Naive thymus-derived CD4-positive, alpha-beta T cell (primary cell): Measurements from ENCODE around the gene SLC2A6. TPM values are rescaled to one million over a fixed set of nuclear protein-coding genes. Genes with fewer than 3 reads are reported as not detected.
A peak's percentile ranks its signal among the peaks of the same experiment; 100 is the strongest.

Source experiments
- ATAC-seq: fragments of 150-1000 bp; cut with Tn5 transposase; 2 replicates; pipeline ENCODE4 v1.10.0; 2021; ENCODE audit warnings: mild to moderate bottlenecking, moderate library complexity
- CTCF ChIA-PET: fragments of 350-600 bp; sonication (Branson Sonifier 250); formaldehyde crosslinking; loops from one replicate; lab custom pipeline; 2021; ENCODE audit warnings: antibody characterized with exemption; lab: Charles Lee
- POLR2A ChIA-PET: fragments of 350-600 bp; sonication (Branson Sonifier 250); formaldehyde crosslinking; loops from one replicate; lab custom pipeline; 2021; ENCODE audit warnings: antibody characterized with exemption, inconsistent platforms; lab: Charles Lee
- DNase-seq, 9 donors: peaks; one replicate each; pipeline versions ENCODE4 v3.0.0 to v3.0.0-alpha.2; 2020 to 2022; ENCODE audit warnings: mixed read lengths in 1 of 9
- H3K27ac ChIP-seq: one replicate; pipeline ENCODE4 v1.7.0; 2013; ENCODE audit warnings: mild to moderate bottlenecking, low read depth, low read length, moderate library complexity
- H3K27me3 ChIP-seq, 2 donors: one replicate each; pipeline ENCODE4 v1.7.0; 2013; ENCODE audit warnings: low read length in 2 of 2, mild to moderate bottlenecking in 2 of 2, moderate library complexity in 2 of 2; ENCODE audit not compliant: control insufficient read depth in 2 of 2, insufficient read depth in 2 of 2
- H3K36me3 ChIP-seq, 3 experiments: 1 replicate in 2 of 3; 2 replicates in 1 of 3; pipeline ENCODE4 v1.7.0; 2013; ENCODE audit warnings: low read length in 3 of 3, mild to moderate bottlenecking in 3 of 3, moderate library complexity in 1 of 3; ENCODE audit not compliant: insufficient read depth in 3 of 3, control insufficient read depth in 2 of 3
- H3K4me1 ChIP-seq, 2 donors: one replicate each; pipeline ENCODE4 v1.7.0; 2013; ENCODE audit warnings: low read length in 2 of 2, mild to moderate bottlenecking in 2 of 2, moderate library complexity in 1 of 2; ENCODE audit not compliant: control insufficient read depth in 2 of 2, insufficient read depth in 2 of 2
- H3K4me3 ChIP-seq: 2 replicates; pipeline ENCODE4 v1.7.0; 2013; ENCODE audit warnings: mild to moderate bottlenecking, low read length
- H3K9me3 ChIP-seq, 3 experiments: 1 replicate in 2 of 3; 2 replicates in 1 of 3; pipeline ENCODE4 v1.7.0; 2013; ENCODE audit warnings: low read length in 3 of 3; ENCODE audit not compliant: control insufficient read depth in 2 of 3
- H3K27ac Mint-ChIP-seq, 9 donors: one replicate each; pipeline ENCODE4 v1.8.0; 2020 to 2022; ENCODE audit warnings: mixed read lengths in 9 of 9, mild to moderate bottlenecking in 8 of 9, moderate library complexity in 5 of 9, inconsistent platforms in 2 of 9
- H3K27me3 Mint-ChIP-seq, 5 donors: one replicate each; pipeline ENCODE4 v1.8.0; 2021 to 2022; ENCODE audit warnings: mixed read lengths in 5 of 5, mild to moderate bottlenecking in 1 of 5
- H3K36me3 Mint-ChIP-seq, 5 donors: one replicate each; pipeline ENCODE4 v1.8.0; 2020 to 2022; ENCODE audit warnings: mixed read lengths in 5 of 5, mild to moderate bottlenecking in 3 of 5, inconsistent platforms in 1 of 5
- H3K4me1 Mint-ChIP-seq, 7 donors: one replicate each; pipeline ENCODE4 v1.8.0; 2020 to 2022; ENCODE audit warnings: mixed read lengths in 7 of 7, mild to moderate bottlenecking in 3 of 7, inconsistent platforms in 1 of 7
- H3K4me3 Mint-ChIP-seq, 10 donors: one replicate each; pipeline ENCODE4 v1.8.0; 2020 to 2022; ENCODE audit warnings: mild to moderate bottlenecking in 10 of 10, mixed read lengths in 10 of 10, moderate library complexity in 6 of 10, inconsistent platforms in 2 of 10
- H3K9me3 Mint-ChIP-seq, 11 donors: one replicate each; pipeline ENCODE4 v1.8.0; 2020 to 2022; ENCODE audit warnings: mixed read lengths in 11 of 11, mild to moderate bottlenecking in 4 of 11, inconsistent platforms in 1 of 11, moderate library complexity in 1 of 11
- intact Hi-C, 2 donors: fragments of 100-400 bp; cut with micrococcal nuclease; formaldehyde crosslinking; loops; one replicate each; pipeline ENCODE4 v1.15.1; 2023
- polyA plus RNA-seq, 2 donors: library from polyadenylated mRNA; unstranded; fragments of 300-500 nt; fragmentation: Illumina TruSeq; gene quantifications; one replicate each; pipeline ENCODE4 v1.2.3, GENCODE V29; 2021
- total RNA-seq, 6 experiments: library from RNA in 5 of 6; stranded (reverse) in 5 of 6; gene quantifications; 1 replicate in 5 of 6; 2 replicates in 1 of 6; pipeline ENCODE4 v1.2.3 and lab custom pipeline; 2021 to 2026

The SLC2A6 gene
- total and polyA plus RNA-seq, 7 experiments from 2014 or later = 2.4 to 34.7 (median 3.4) TPM

GRCh38 chr9:133426011-133426410 lies 52.9 kb downstream of the SLC2A6 start:
- no peak overlapping the region for H3K27ac ChIP-seq
- peaks cover 0 to 13% (median 8%) of the 10 kb centered on the region in 7 donors for H3K4me1 Mint-ChIP-seq
- no peaks in the 10 kb centered on the region for H3K27me3 ChIP-seq
- H3K4me1 ChIP-seq = no peaks in the 10 kb centered on the region
- H3K27me3 Mint-ChIP-seq = peaks cover 8 to 33% (median 20%) of the 10 kb centered on the region in 5 donors
- intact Hi-C loops = no loop called here
- no peak for ATAC-seq
- CTCF ChIA-PET = no interaction called here
- POLR2A ChIA-PET = no interaction called here
- peak overlapping the region in 2 of 10 donors; percentile 7 to 12 for H3K4me3 Mint-ChIP-seq
- no peaks in the 10 kb centered on the region for H3K9me3 ChIP-seq
- no peak overlapping the region for H3K4me3 ChIP-seq
- DNase-seq = no peak
- no peaks in the 10 kb centered on the region for H3K36me3 Mint-ChIP-seq
- no peak overlapping the region for H3K27ac Mint-ChIP-seq
- H3K9me3 Mint-ChIP-seq = peaks cover 0 to 2% (median 0%) of the 10 kb centered on the region in 11 donors
- no peaks in the 10 kb centered on the region for H3K36me3 ChIP-seq

GRCh38 chr9:133425049-133425632 lies 53.8 kb downstream of the SLC2A6 start:
- Mint-ChIP-seq H3K27ac (no peak overlapping the region), H3K9me3 (no peaks in the 10 kb centered on the region), H3K36me3 (no peaks in the 10 kb centered on the region), H3K4me1 (peaks cover 3 to 16% (median 10%) of the 10 kb centered on the region in 7 donors), H3K27me3 (peaks cover 8 to 31% (median 20%) of the 10 kb centered on the region in 5 donors), H3K4me3 (no peak overlapping the region)
- ChIA-PET POLR2A (no interaction called here), CTCF (interaction anchor here (0.6 kb wide), 1 partner anchor 212 kb away, joined by 4 read pairs; no protein-coding TSS in a partner anchor)
- intact Hi-C loops = no loop called here
- Histone ChIP-seq H3K27me3 (no peaks in the 10 kb centered on the region), H3K36me3 (no peaks in the 10 kb centered on the region), H3K4me3 (no peak overlapping the region), H3K9me3 (no peaks in the 10 kb centered on the region), H3K4me1 (no peaks in the 10 kb centered on the region), H3K27ac (no peak overlapping the region)
- no peak for ATAC-seq
- DNase-seq = no peak

GRCh38 chr9:133424187-133424586 lies 54.7 kb downstream of the SLC2A6 start:
- Mint-ChIP-seq H3K9me3 (peaks cover 0 to 2% (median 0%) of the 10 kb centered on the region in 11 donors), H3K36me3 (no peaks in the 10 kb centered on the region), H3K4me1 (peaks cover 7 to 18% (median 11%) of the 10 kb centered on the region in 7 donors), H3K4me3 (no peak overlapping the region), H3K27ac (no peak overlapping the region), H3K27me3 (peaks cover 8 to 30% (median 20%) of the 10 kb centered on the region in 5 donors)
- ATAC-seq (no peak), DNase-seq (no peak)
- no peaks in the 10 kb centered on the region for H3K4me1 ChIP-seq
- no peak overlapping the region for H3K4me3 ChIP-seq
- H3K36me3 ChIP-seq = no peaks in the 10 kb centered on the region
- CTCF ChIA-PET = no interaction called here
- no peaks in the 10 kb centered on the region for H3K27me3 ChIP-seq
- no peak overlapping the region for H3K27ac ChIP-seq
- POLR2A ChIA-PET = no interaction called here
- H3K9me3 ChIP-seq = no peaks in the 10 kb centered on the region
- intact Hi-C loops = no loop called here

- H3K4me3 ChIP-seq = no peak overlapping the region
- peak overlapping the region in 1 of 9 donors; percentile 14 for H3K27ac Mint-ChIP-seq
- no peak for ATAC-seq
- POLR2A ChIA-PET = no interaction called here
- no peaks in the 10 kb centered on the region for H3K36me3 ChIP-seq
- H3K4me1 Mint-ChIP-seq = peaks cover 15 to 28% (median 19%) of the 10 kb centered on the region in 7 donors
- intact Hi-C loops = no loop called here
- CTCF ChIA-PET = no interaction called here
- H3K36me3 Mint-ChIP-seq = no peaks in the 10 kb centered on the region
- no peak overlapping the region for H3K4me3 Mint-ChIP-seq
- H3K9me3 ChIP-seq = no peaks in the 10 kb centered on the region
- H3K27ac ChIP-seq = no peak overlapping the region
- no peak for DNase-seq
- H3K4me1 ChIP-seq = no peaks in the 10 kb centered on the region
- peaks cover 0 to 6% (median 0%) of the 10 kb centered on the region in 11 donors for H3K9me3 Mint-ChIP-seq
- H3K27me3 ChIP-seq = no peaks in the 10 kb centered on the region
- peaks cover 8 to 29% (median 18%) of the 10 kb centered on the region in 5 donors for H3K27me3 Mint-ChIP-seq
Observed at GRCh38 chr9:133423216-133423615, 55.7 kb downstream of the SLC2A6 start.

- Mint-ChIP-seq H3K27me3 (peaks cover under 1 to 16% (median 5%) of the 10 kb centered on the region in 5 donors), H3K9me3 (peaks cover 0 to 6% (median 0%) of the 10 kb centered on the region in 11 donors), H3K4me1 (peaks cover 14 to 33% (median 21%) of the 10 kb centered on the region in 7 donors), H3K36me3 (no peaks in the 10 kb centered on the region), H3K27ac (peak within 1 kb of the TSS in 6 of 9 donors; percentile 21 to 66 (median 40)), H3K4me3 (peak within 1 kb of the TSS in 2 of 10 donors; percentile 25 to 46)
- H3K27ac ChIP-seq = no peak within 1 kb of the TSS
- H3K9me3 ChIP-seq = no peaks in the 10 kb centered on the region
- H3K4me3 ChIP-seq = no peak within 1 kb of the TSS
- POLR2A ChIA-PET = no interaction called here
- intact Hi-C loops = no loop called here
- DNase-seq (peak in 1 of 9 donors; percentile 47), ATAC-seq (no peak)
- peaks cover under 1 to 3% of the 10 kb centered on the region in 2 donors for H3K4me1 ChIP-seq
- H3K27me3 ChIP-seq = no peaks in the 10 kb centered on the region
- CTCF ChIA-PET = interaction anchor here (0.6 kb wide), 1 partner anchor 33 kb away, joined by 3 read pairs; no protein-coding TSS in a partner anchor
- H3K36me3 ChIP-seq = no peaks in the 10 kb centered on the region
Observed at GRCh38 chr9:133421615-133422542, 57.0 kb downstream of the SLC2A6 start, which contains the start of gene ADAMTS13. Gene ADAMTS13, plus strand, starts transcription at chr9:133422367. Its CDS starts 77 bp downstream, at chr9:133422444.
